Stimulated activated CD4-positive, alpha-beta T cell treated with anti-CD3 and anti-CD28 coated beads, Interleukin-4, amount 100 ng/mL, for 48 hours (primary cell): ENCODE data around the gene ASGR2.
"Not testable (repeated sequence)": the region's sequence is repeated elsewhere in the genome, so short reads cannot be mapped to it uniquely, and the experiment has no call there.

Source experiments
- DNase-seq, 2 donors: peaks; one replicate each; pipeline ENCODE4 v3.0.0-alpha.2; 2020; ENCODE audit warnings: low read depth in 2 of 2

The ASGR2 gene

DNA sequence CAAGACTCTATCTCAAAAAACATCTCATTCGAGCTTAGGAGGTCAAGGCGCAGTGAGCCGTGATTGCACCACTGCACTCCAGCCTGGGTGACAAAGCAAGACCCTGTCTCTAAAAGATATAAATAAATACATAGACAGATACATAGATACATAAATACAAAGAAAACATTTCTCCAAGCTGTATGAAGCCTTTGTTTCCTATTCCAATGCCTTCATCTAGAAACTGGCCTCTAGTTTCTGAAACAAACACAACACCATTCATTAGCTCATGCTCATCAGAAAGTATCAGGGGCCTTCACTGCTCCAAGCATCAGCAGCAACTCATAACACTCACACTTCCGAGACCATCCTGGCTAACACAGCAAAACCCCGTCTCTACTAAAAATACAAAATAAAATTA lies 10.3 kb upstream of the ASGR2 start:
- no peak for DNase-seq

DNA sequence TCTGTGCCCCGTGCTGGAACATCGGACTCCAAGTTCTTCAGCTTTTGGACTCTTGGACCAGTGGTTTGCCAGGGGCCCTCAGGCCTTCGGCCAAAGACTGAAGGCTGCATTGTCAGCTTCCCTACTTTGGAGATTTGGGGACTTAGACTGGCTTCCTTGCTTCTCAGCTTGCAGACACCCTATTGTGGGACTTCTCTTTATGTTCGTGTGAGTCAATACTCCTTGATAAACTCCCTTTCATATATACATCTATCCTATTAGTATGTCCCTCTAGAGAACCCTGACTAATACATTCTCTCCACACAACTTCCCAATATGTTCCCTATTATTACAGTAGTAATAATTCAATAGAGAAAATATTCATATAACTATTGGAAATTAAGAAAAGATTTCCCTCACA lies 9.2 kb upstream of the ASGR2 start:
- no peak for DNase-seq

DNA sequence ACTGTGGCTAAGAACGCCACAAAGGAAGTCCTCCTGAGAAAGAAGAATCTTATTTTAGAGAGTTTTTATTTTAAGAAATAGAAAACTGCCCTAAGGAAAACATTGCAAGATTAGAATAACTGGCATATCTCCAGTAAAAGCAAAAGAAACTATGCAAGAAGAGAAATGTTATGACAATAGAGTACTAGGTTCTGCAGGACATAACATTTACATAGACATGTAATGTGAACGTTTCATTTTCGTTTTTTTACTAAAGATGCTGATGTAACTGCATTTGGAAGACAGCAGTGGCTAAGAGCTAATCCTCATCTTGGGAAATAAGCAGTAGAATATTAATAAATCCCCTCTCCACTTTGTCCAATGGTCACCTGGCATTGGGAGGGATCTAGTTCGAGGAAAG lies 7.8 kb upstream of the ASGR2 start:
- no peak for DNase-seq

DNA sequence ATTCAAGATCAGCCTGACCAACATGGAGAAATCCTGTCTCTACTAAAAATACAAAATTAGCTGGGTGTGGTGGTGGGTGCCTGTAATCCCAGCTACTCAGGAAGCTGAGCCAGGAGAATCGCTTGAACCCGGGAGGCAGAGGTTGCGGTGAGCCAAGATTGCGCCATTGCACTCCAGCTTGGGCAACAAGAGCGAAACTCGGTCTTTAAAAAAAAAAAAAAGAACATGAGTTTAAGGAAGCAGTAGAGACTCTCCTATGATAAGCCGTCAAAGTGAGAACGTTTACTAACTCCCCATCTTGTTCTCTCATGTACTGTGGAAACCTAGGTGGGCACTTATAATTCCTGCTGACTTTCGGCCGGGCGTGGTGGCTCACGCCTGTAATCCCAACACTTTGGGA lies 6.0 kb upstream of the ASGR2 start:
- DNase-seq, result not testable (repeated sequence)

DNA sequence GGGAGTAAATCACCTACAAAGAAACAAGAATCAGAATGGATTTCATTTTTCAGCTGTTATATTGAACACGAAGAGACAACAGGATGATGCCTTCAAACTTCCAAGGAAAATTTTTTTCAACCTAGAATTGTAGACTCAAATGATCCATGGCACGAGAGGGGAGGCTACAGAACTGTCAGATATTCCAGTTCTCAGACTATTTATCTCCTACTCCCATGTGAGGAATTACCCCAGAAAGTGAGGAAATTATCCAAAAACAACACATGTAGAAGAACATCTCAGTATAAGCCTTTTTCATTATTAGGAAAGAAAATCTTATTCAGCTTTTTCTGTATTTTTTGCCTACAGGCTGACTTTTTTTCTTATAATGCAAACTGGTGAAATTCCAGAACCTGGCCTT lies 5.5 kb upstream of the ASGR2 start:
- DNase-seq, result no peak

- no peak for DNase-seq
Measured at GRCh38 chr17:7119314-7119713, 4.7 kb upstream of the ASGR2 start.

- DNase-seq, result no peak
Measured at GRCh38 chr17:7114875-7115614, 423 bp upstream of the ASGR2 start.

GRCh38 chr17:7113273-7114071 lies 1.1 kb downstream of the ASGR2 start:
- no peak for DNase-seq

GRCh38 chr17:7112510-7113108 lies 2.0 kb downstream of the ASGR2 start:
- DNase-seq, result no peak

- DNase-seq, result no peak
Measured at GRCh38 chr17:7111784-7112509, 2.7 kb downstream of the ASGR2 start.

GRCh38 chr17:7110617-7111306 lies 3.9 kb downstream of the ASGR2 start:
- DNase-seq, result no peak

- DNase-seq, result no peak
Measured at GRCh38 chr17:7109461-7110322, 4.9 kb downstream of the ASGR2 start.

DNA sequence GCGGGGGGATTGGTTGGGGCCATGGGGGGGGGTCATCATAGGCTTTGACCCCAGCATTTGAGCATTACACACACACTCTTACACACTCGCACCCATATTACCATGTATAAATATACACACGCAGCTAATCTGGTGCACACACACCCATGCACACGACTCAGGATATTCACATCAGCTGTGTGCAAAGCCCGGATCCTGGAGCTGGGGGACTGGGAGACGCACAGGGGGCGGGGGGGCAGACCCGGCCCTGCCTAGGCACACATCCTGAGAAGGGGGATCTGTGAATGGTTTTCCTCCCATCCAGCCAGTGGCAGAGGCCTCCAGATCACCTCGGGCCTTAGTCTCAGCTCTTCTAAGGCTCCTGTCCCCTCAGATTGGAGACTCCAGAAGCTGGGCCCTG lies 5.6 kb downstream of the ASGR2 start:
- no peak for DNase-seq

- DNase-seq, result no peak
Measured at GRCh38 chr17:7108560-7108925, 6.1 kb downstream of the ASGR2 start.

- DNase-seq, result no peak
Measured at GRCh38 chr17:7107795-7108559, 6.6 kb downstream of the ASGR2 start.

DNA sequence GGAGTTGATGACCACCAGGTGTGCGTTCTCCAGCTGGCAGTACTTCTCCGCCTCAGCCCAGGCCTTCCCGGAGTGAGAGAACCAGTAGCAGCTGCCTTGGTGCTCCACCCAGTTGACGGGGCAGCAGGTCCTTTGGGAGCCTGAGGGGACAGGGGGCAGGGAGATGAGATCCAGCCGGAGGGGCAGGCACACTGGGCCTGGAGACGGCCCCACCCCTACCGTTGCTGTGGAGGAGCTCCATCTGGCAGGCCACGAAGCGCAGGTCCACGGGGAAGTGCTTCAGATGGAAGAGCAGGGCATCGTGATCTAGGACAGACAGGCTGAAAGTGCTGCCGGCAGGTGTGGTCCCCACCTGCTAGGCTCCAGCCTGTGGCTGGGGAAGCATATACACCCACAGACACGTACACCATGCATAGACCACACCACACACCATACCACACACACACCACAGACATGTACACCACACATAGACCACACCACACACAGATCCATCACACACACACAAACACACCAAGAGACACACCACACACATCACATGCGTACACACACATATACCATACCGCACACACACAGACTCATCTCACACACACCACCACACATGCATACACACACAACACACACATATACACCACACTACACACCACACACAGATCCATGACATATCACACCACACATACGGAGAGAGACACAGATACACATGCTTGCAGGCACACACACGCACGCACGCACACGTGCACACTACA lies 7.4 kb downstream of the ASGR2 start:
- DNase-seq, result no peak

- no peak for DNase-seq
Measured at GRCh38 chr17:7102421-7102820, 12.2 kb downstream of the ASGR2 start.

DNA sequence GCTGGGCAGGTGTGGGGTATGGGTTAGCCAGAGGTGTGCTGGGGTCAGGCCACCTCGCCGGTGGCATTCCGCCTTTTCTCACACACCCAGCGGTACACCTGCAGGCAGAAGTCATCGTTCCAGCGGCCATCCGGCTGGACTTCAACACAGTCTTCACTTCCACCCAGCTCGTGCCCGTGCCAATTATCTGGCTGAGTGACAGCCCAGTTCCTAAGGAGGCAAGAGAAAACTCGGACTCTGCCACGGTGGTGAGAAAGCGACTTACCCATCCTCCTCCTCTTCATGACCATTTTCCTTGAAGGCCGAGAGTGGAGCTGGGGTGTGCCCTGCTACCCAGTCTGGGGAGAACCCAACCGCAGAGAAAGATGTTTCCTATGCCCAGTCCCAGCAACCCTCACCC lies 13.1 kb downstream of the ASGR2 start:
- DNase-seq, result no peak
